ENCODE measurements around the gene EIF3F. TPM values are rescaled to one million over a fixed set of nuclear protein-coding genes. Genes with fewer than 3 reads are reported as not detected.

EIF3F gene

Small RNA genes within 50 kb of the gene (small RNA-seq; reads per million reads assigned to genes)
- not detected for gene COX6CP5 (ENCODE audit: insufficient read depth)

Data from mesendoderm (in vitro differentiated cells).